Activated naive CD4-positive, alpha-beta T cell treated with anti-CD3 and anti-CD28 coated beads, Interleukin-2, amount 10 ng/mL, durations not matched to agents 7 days and 5 days (primary cell): ENCODE data around the gene STX18.

ENCODE experiments used
- CTCF ChIA-PET: fragments of 350-600 bp; sonication (Branson Sonifier 250); formaldehyde crosslinking; loops from one replicate; lab custom pipeline; 2021; ENCODE audit warnings: antibody characterized with exemption; lab: Charles Lee
- DNase-seq: peaks from one replicate; pipeline ENCODE4 v3.0.0-alpha.2; 2020
- H3K27ac Mint-ChIP-seq: one replicate; pipeline ENCODE4 v1.8.0; 2021; ENCODE audit warnings: mild to moderate bottlenecking, moderate library complexity, mixed read lengths
- H3K27me3 Mint-ChIP-seq: one replicate; pipeline ENCODE4 v1.8.0; 2021; ENCODE audit warnings: mild to moderate bottlenecking, mixed read lengths
- H3K36me3 Mint-ChIP-seq: one replicate; pipeline ENCODE4 v1.8.0; 2021; ENCODE audit warnings: mixed read lengths
- H3K4me1 Mint-ChIP-seq: one replicate; pipeline ENCODE4 v1.8.0; 2021; ENCODE audit warnings: mixed read lengths
- H3K4me3 Mint-ChIP-seq: one replicate; pipeline ENCODE4 v1.8.0; 2021; ENCODE audit warnings: mild to moderate bottlenecking, moderate library complexity, mixed read lengths
- H3K9me3 Mint-ChIP-seq: one replicate; pipeline ENCODE4 v1.8.0; 2021; ENCODE audit warnings: mixed read lengths

STX18 gene

GRCh38 chr4:4539481-4539880, 2.4 kb downstream of the STX18 start:
- H3K27ac Mint-ChIP-seq, result no peak overlapping the region
- no peak overlapping the region for H3K4me3 Mint-ChIP-seq
- CTCF ChIA-PET, result no interaction called here
- H3K9me3 Mint-ChIP-seq, result no peaks in the 10 kb centered on the region
- peaks cover 1% of the 10 kb centered on the region for H3K36me3 Mint-ChIP-seq
- H3K4me1 Mint-ChIP-seq, result peaks cover 44% of the 10 kb centered on the region
- no peak for DNase-seq
- H3K27me3 Mint-ChIP-seq, result no peaks in the 10 kb centered on the region

GRCh38 chr4:4535590-4535989, 6.3 kb downstream of the STX18 start:
- Mint-ChIP-seq H3K4me1 (peaks cover 17% of the 10 kb centered on the region), H3K36me3 (no peaks in the 10 kb centered on the region), H3K4me3 (no peak overlapping the region), H3K27me3 (no peaks in the 10 kb centered on the region), H3K27ac (no peak overlapping the region), H3K9me3 (no peaks in the 10 kb centered on the region)
- CTCF ChIA-PET, result interaction anchor here (0.5 kb wide), 1 partner anchor 1642 kb away, joined by 4 read pairs; no protein-coding TSS in a partner anchor
- no peak for DNase-seq

GRCh38 chr4:4534515-4535145, 7.2 kb downstream of the STX18 start:
- DNase-seq, result no peak
- peaks cover 7% of the 10 kb centered on the region for H3K4me1 Mint-ChIP-seq

GRCh38 chr4:4533461-4534169, 8.2 kb downstream of the STX18 start:
- no peaks in the 10 kb centered on the region for H3K36me3 Mint-ChIP-seq
- CTCF ChIA-PET, result interaction anchor here (1.5 kb wide), 1 partner anchor 13 kb away, joined by 3 read pairs; no protein-coding TSS in a partner anchor
- H3K27me3 Mint-ChIP-seq, result no peaks in the 10 kb centered on the region
- H3K4me1 Mint-ChIP-seq, result no peaks in the 10 kb centered on the region
- H3K27ac Mint-ChIP-seq, result no peak overlapping the region
- H3K4me3 Mint-ChIP-seq, result no peak overlapping the region
- H3K9me3 Mint-ChIP-seq, result no peaks in the 10 kb centered on the region
- DNase-seq, result no peak

More at GRCh38 chr4:4534515-4535145, 7.2 kb downstream of the STX18 start:
- H3K4me3 Mint-ChIP-seq, result no peak overlapping the region
- H3K36me3 Mint-ChIP-seq, result no peaks in the 10 kb centered on the region
- H3K27me3 Mint-ChIP-seq, result no peaks in the 10 kb centered on the region
- no peak overlapping the region for H3K27ac Mint-ChIP-seq
- CTCF ChIA-PET, result interaction anchor here (1.5 kb wide), 1 partner anchor 14 kb away, joined by 3 read pairs; no protein-coding TSS in a partner anchor
- no peaks in the 10 kb centered on the region for H3K9me3 Mint-ChIP-seq

GRCh38 chr4:4532371-4533154, 9.3 kb downstream of the STX18 start:
- no peak overlapping the region for H3K4me3 Mint-ChIP-seq
- DNase-seq, result no peak
- no peaks in the 10 kb centered on the region for H3K4me1 Mint-ChIP-seq
- H3K9me3 Mint-ChIP-seq, result no peaks in the 10 kb centered on the region
- H3K36me3 Mint-ChIP-seq, result no peaks in the 10 kb centered on the region
- H3K27me3 Mint-ChIP-seq, result no peaks in the 10 kb centered on the region
- H3K27ac Mint-ChIP-seq, result no peak overlapping the region
- CTCF ChIA-PET, result interaction anchor here (1.5 kb wide), 1 partner anchor 12 kb away, joined by 3 read pairs; no protein-coding TSS in a partner anchor

- no peak overlapping the region for H3K27ac Mint-ChIP-seq
- CTCF ChIA-PET, result no interaction called here
- peaks cover 4% of the 10 kb centered on the region for H3K4me1 Mint-ChIP-seq
- peaks cover 6% of the 10 kb centered on the region for H3K36me3 Mint-ChIP-seq
- H3K27me3 Mint-ChIP-seq, result no peaks in the 10 kb centered on the region
- H3K4me3 Mint-ChIP-seq, result no peak overlapping the region
- no peak for DNase-seq
- H3K9me3 Mint-ChIP-seq, result no peaks in the 10 kb centered on the region
Observed at GRCh38 chr4:4529392-4529791, 12.5 kb downstream of the STX18 start.

- Mint-ChIP-seq H3K9me3 (no peaks in the 10 kb centered on the region), H3K4me3 (no peak overlapping the region), H3K27me3 (no peaks in the 10 kb centered on the region), H3K27ac (no peak overlapping the region), H3K36me3 (peaks cover 6% of the 10 kb centered on the region), H3K4me1 (peaks cover 14% of the 10 kb centered on the region)
- DNase-seq, result no peak
- CTCF ChIA-PET, result no interaction called here
Observed at GRCh38 chr4:4526401-4526800, 15.4 kb downstream of the STX18 start.

GRCh38 chr4:4524364-4524763, 17.5 kb downstream of the STX18 start:
- DNase-seq, result peak; percentile 54
- no peaks in the 10 kb centered on the region for H3K27me3 Mint-ChIP-seq
- peaks cover 14% of the 10 kb centered on the region for H3K4me1 Mint-ChIP-seq
- no peaks in the 10 kb centered on the region for H3K9me3 Mint-ChIP-seq
- CTCF ChIA-PET, result interaction anchor here (1.5 kb wide), 1 partner anchor 50 kb away, joined by 3 read pairs; no protein-coding TSS in a partner anchor
- no peak overlapping the region for H3K4me3 Mint-ChIP-seq
- no peak overlapping the region for H3K27ac Mint-ChIP-seq
- peaks cover 6% of the 10 kb centered on the region for H3K36me3 Mint-ChIP-seq

- no peak for DNase-seq
- CTCF ChIA-PET, result interaction anchor here (1.4 kb wide), 1 partner anchor 20 kb away, joined by 3 read pairs; the partner anchor contains the start of gene STX18
- H3K4me3 Mint-ChIP-seq, result no peak overlapping the region
- H3K27ac Mint-ChIP-seq, result no peak overlapping the region
- peaks cover 21% of the 10 kb centered on the region for H3K4me1 Mint-ChIP-seq
- no peaks in the 10 kb centered on the region for H3K9me3 Mint-ChIP-seq
- peaks cover 6% of the 10 kb centered on the region for H3K36me3 Mint-ChIP-seq
- H3K27me3 Mint-ChIP-seq, result no peaks in the 10 kb centered on the region
Observed at GRCh38 chr4:4521731-4522130, 20.1 kb downstream of the STX18 start.

- CTCF ChIA-PET, result interaction anchor here (0.7 to 1.4 kb wide), 3 partner anchors 12 to 147 kb away, joined by 3 read pairs; partner anchors contain the start of gene STX18
- Mint-ChIP-seq H3K36me3 (peaks cover 6% of the 10 kb centered on the region), H3K27me3 (no peaks in the 10 kb centered on the region), H3K27ac (no peak overlapping the region), H3K9me3 (no peaks in the 10 kb centered on the region), H3K4me3 (no peak overlapping the region), H3K4me1 (peaks cover 21% of the 10 kb centered on the region)
- no peak for DNase-seq
Observed at GRCh38 chr4:4521136-4521535, 20.7 kb downstream of the STX18 start.

- CTCF ChIA-PET, result interaction anchor here (1.2 to 1.5 kb wide), 3 partner anchors 8 to 149 kb away, joined by 3 to 4 read pairs (median 4); no protein-coding TSS in a partner anchor
- Mint-ChIP-seq H3K9me3 (no peaks in the 10 kb centered on the region), H3K36me3 (peaks cover under 1% of the 10 kb centered on the region), H3K4me1 (peaks cover 22% of the 10 kb centered on the region), H3K27ac (no peak overlapping the region), H3K4me3 (no peak overlapping the region), H3K27me3 (no peaks in the 10 kb centered on the region)
- no peak for DNase-seq
Observed at GRCh38 chr4:4519297-4519894, 22.5 kb downstream of the STX18 start.

GRCh38 chr4:4518747-4519146, 23.1 kb downstream of the STX18 start:
- no peaks in the 10 kb centered on the region for H3K27me3 Mint-ChIP-seq
- H3K9me3 Mint-ChIP-seq, result no peaks in the 10 kb centered on the region
- H3K4me3 Mint-ChIP-seq, result no peak overlapping the region
- CTCF ChIA-PET, result interaction anchor here (0.7 to 1.5 kb wide), 4 partner anchors 7 to 150 kb away, joined by 3 to 4 read pairs (median 4); no protein-coding TSS in a partner anchor
- H3K27ac Mint-ChIP-seq, result no peak overlapping the region
- DNase-seq, result no peak
- peaks cover 17% of the 10 kb centered on the region for H3K4me1 Mint-ChIP-seq
- H3K36me3 Mint-ChIP-seq, result no peaks in the 10 kb centered on the region

GRCh38 chr4:4514786-4515185, 27.1 kb downstream of the STX18 start:
- no peaks in the 10 kb centered on the region for H3K27me3 Mint-ChIP-seq
- no peak for DNase-seq
- no peak overlapping the region for H3K4me3 Mint-ChIP-seq
- H3K4me1 Mint-ChIP-seq, result peaks cover 14% of the 10 kb centered on the region
- no peak overlapping the region for H3K27ac Mint-ChIP-seq
- H3K36me3 Mint-ChIP-seq, result no peaks in the 10 kb centered on the region
- CTCF ChIA-PET, result no interaction called here
- no peaks in the 10 kb centered on the region for H3K9me3 Mint-ChIP-seq
